Measurements from ENCODE around the gene CDH13. TPM values are rescaled to one million over a fixed set of nuclear protein-coding genes. Genes with fewer than 3 reads are reported as not detected.

The CDH13 gene
- total RNA-seq, 4 donors from 2014 or later: 12.5 to 35.9 (median 22.1) TPM

DNA sequence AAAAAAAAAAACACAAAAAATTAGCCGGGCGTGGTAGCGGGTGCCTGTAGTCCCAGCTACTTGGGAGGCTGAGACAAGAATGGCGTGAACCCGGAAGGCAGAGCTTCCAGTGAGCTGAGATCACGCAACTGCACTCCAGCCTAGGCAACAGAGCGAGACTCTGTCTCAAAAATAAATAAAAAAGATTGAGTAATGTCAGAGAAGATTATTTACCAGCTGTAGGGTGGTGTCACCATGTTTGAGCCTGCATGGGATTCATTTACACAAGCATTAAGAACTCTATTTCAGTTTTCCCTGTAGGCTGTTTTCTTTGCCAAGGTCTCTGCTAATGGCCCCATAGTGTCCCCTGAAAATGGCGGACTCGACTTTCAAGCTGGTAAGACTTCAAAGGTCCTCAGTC lies 575.0 kb downstream of the CDH13 start:
- TF ChIP-seq, protein P1, sequence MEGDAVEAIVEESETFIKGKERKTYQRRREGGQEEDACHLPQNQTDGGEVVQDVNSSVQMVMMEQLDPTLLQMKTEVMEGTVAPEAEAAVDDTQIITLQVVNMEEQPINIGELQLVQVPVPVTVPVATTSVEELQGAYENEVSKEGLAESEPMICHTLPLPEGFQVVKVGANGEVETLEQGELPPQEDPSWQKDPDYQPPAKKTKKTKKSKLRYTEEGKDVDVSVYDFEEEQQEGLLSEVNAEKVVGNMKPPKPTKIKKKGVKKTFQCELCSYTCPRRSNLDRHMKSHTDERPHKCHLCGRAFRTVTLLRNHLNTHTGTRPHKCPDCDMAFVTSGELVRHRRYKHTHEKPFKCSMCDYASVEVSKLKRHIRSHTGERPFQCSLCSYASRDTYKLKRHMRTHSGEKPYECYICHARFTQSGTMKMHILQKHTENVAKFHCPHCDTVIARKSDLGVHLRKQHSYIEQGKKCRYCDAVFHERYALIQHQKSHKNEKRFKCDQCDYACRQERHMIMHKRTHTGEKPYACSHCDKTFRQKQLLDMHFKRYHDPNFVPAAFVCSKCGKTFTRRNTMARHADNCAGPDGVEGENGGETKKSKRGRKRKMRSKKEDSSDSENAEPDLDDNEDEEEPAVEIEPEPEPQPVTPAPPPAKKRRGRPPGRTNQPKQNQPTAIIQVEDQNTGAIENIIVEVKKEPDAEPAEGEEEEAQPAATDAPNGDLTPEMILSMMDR (IDR thresholded peaks at IDR 0.05): no peak
- ATAC-seq (ENCODE audit: low FRiP score): no peak
- no peak for DNase-seq (ENCODE audit: low spot score)

DNA sequence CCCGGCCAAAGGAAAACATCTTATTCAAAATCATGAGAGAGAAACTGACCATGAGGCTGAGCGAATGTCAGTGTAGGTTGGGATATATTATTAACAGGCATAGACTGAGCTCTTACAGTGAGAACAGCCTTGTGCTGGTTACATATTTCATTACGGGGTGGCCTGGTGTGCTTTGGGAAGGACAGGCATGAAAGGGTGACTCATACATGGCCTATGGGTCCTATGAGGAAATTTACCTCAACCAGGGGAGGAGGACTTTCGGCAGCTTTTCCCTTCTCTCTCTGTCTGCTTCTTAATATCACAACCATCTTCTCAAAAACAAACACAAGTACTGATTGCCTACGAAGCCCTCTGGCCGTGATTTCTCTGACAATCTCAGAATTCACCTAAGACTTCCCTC lies 579.1 kb downstream of the CDH13 start:
- TF ChIP-seq, protein P1 (IDR thresholded peaks at IDR 0.05): no peak
- DNase-seq (ENCODE audit: low spot score) (no peak), ATAC-seq (ENCODE audit: low FRiP score) (no peak)

DNA sequence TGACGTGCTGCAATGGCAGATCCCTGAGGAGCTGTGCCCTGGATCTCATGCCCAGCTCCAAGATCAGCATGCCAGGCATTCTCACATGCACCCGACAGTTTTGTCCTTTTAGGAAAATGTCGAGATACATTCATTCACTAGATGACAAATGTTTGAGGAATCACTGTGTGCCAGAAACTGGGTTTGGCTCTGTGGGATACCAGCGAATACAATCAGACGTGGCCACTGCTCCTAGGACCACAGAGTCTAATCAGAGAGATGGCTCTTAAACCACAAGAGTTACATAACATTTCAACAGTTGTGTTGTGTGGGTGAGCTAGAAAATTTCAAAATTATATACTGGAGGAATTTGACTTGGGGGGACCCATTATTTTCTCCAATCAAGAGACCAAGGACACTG lies 579.7 kb downstream of the CDH13 start:
- DNase-seq (ENCODE audit: low spot score) (no peak), ATAC-seq (ENCODE audit: low FRiP score) (no peak)
- TF ChIP-seq, protein P1 (IDR thresholded peaks at IDR 0.05): no peak

DNA sequence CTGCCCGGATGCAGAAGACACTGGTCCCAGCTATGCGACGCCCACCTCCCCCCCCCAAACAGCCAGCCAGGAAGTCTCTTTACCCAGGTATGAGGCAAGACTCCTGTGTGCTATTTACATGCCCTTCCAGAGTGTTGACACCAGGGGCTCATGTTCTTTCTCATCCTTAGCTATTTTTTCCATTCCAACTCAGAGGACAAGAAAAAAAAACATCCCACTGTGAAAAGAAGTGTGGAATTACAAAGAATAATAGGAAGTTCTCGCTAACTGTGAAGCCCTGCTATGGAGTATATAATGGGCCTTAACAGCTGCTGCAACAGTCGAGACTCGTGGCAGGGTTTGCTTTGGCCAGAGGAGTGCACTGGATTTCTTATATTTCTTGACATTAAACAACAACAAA lies 584.9 kb downstream of the CDH13 start:
- TF ChIP-seq, protein P1 (IDR thresholded peaks at IDR 0.05): no peak
- DNase-seq (ENCODE audit: low spot score): no peak
- ATAC-seq (ENCODE audit: low FRiP score): no peak

DNA sequence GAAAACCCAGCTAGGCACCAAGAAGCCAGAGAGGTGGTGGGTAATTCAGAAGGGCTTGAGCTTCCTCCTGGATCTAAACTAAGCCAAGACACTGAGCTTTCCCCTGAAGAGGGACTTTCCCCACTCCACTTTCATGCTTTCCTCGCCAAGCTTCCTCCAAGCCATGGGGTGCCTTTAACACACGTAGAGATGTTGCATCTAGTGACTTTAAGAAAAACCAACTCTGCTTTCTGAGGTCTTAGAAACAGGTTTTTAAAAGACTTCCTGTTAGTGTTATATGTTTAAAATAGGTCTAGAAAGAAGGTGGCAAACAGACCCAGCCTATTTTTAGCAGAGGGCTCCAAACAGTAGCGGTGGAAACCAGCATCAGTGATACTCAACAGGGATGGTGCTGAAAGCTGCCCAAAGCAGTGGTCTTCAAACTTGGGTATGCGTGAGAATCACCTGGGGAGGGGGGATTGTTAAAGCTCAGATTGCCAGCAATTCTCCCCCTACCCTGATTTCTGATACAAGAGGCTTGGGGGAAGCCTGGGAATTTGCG lies 585.6 kb downstream of the CDH13 start:
- ATAC-seq (ENCODE audit: low FRiP score): no peak

DNA sequence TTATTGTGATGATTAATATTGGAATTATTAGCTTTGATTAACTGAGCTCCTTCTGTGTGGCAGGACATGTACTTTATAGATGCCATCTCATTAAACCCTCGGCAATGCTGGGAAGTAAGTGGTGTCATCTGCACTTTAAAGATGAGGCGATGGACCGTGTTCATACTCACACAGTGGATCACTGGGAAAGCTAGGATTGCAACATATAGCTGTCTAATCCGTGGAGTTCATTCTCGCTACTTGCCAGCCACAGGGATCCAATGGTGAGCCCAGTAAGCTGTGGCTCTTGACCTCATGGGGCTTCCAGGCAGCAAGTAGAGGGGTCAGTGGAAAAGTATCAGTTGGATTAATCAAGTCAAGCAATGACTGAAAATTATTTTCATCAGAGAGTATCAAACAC lies 587.9 kb downstream of the CDH13 start:
- ATAC-seq (ENCODE audit: low FRiP score): no peak
- TF ChIP-seq, protein P1 (IDR thresholded peaks at IDR 0.05): no peak
- DNase-seq (ENCODE audit: low spot score): no peak

More for the DNA sequence above, 585.6 kb downstream of the CDH13 start:
- DNase-seq (ENCODE audit: low spot score): no peak
- TF ChIP-seq, protein P1 (IDR thresholded peaks at IDR 0.05): no peak

DNA sequence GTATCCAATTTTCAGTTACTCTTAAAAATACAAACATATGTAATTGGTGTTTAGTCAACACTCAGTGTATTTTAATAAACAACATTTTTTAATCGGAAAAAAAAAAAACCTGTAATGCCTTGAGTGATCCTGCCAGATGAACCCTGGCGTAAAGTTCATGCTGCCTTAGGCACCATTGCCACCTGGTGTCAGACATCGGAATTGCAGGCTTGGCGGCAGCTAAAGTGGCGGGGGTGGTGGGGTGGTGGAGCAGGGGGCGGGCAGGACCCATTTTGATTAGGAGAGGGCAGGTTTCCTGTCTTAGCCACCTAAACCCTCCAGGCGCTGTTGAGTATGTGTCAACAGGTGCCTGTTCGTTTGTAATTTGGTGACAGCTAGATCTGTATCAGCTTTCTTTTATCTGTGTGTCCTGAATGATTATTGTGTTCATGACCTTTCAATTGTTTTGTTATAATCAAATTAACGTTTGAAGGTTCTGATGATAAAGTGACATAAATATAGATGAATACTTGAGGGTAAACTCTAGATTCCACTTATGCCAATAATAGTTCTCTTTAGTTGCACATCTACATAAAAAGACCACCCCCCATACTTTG lies 588.7 kb downstream of the CDH13 start:
- TF ChIP-seq, protein P1 (IDR thresholded peaks at IDR 0.05): no peak
- no peak for ATAC-seq (ENCODE audit: low FRiP score)
- no peak for DNase-seq (ENCODE audit: low spot score)
